HT1080 (cell line): Measurements from ENCODE around the gene DOCK1. TPM values are rescaled to one million over a fixed set of nuclear protein-coding genes. Genes with fewer than 3 reads are reported as not detected.

Source experiments
- DNase-seq: peaks from one replicate; pipeline ENCODE4 v3.0.0-alpha.2; 2015; ENCODE audit warnings: low read depth
- total RNA-seq: library from RNA; depleted of rRNA; stranded (reverse); fragments of >200 nt; shearing (Covaris generic); gene quantifications from 2 replicates; pipeline ENCODE4 v1.2.3, GENCODE V29; 2014

DOCK1 gene
- total RNA-seq, 1 experiment from 2014 or later: 28.6 TPM

- no peak for DNase-seq
Observed at GRCh38 chr10:127415901-127416581, 510.8 kb downstream of the DOCK1 start.

- DNase-seq: no peak
Observed at GRCh38 chr10:127417031-127417430, 511.8 kb downstream of the DOCK1 start.

- no peak for DNase-seq
Observed at GRCh38 chr10:127417686-127418401, 512.6 kb downstream of the DOCK1 start.

- DNase-seq: no peak
Observed at GRCh38 chr10:127418536-127419168, 513.4 kb downstream of the DOCK1 start.

- DNase-seq: no peak
Observed at GRCh38 chr10:127420138-127420684, 515.0 kb downstream of the DOCK1 start.

GRCh38 chr10:127423218-127423915, 518.1 kb downstream of the DOCK1 start:
- DNase-seq: no peak

GRCh38 chr10:127424594-127425264, 519.5 kb downstream of the DOCK1 start:
- DNase-seq: no peak

GRCh38 chr10:127426746-127427145, 521.5 kb downstream of the DOCK1 start:
- no peak for DNase-seq

GRCh38 chr10:127427926-127428325, 522.7 kb downstream of the DOCK1 start:
- DNase-seq: no peak

GRCh38 chr10:127428385-127428980, 523.3 kb downstream of the DOCK1 start:
- DNase-seq: no peak

GRCh38 chr10:127429601-127430312, 524.5 kb downstream of the DOCK1 start:
- DNase-seq: no peak

GRCh38 chr10:127431525-127431924, 526.3 kb downstream of the DOCK1 start:
- no peak for DNase-seq

- DNase-seq: no peak
Observed at GRCh38 chr10:127434006-127434405, 528.8 kb downstream of the DOCK1 start.

GRCh38 chr10:127435246-127435645, 530.0 kb downstream of the DOCK1 start:
- no peak for DNase-seq

GRCh38 chr10:127440371-127440770, 535.1 kb downstream of the DOCK1 start:
- DNase-seq: no peak

- no peak for DNase-seq
Observed at GRCh38 chr10:127441350-127442219, 536.4 kb downstream of the DOCK1 start.

- no peak for DNase-seq
Observed at GRCh38 chr10:127442220-127442525, 536.9 kb downstream of the DOCK1 start.

GRCh38 chr10:127444155-127444554, 538.9 kb downstream of the DOCK1 start:
- DNase-seq: no peak

- DNase-seq: no peak
Observed at GRCh38 chr10:127447197-127447596, 542.0 kb downstream of the DOCK1 start.
